GM18868 (cell line): ENCODE measurements around the gene ARHGEF2.
"Not testable (repeated sequence)": the region's sequence is repeated elsewhere in the genome, so short reads cannot be mapped to it uniquely, and the experiment has no call there.

Experiments used
- ATAC-seq: cut with Tn5 transposase; IDR thresholded peaks from one replicate; pipeline ENCODE4 v1.9.1; 2021; ENCODE audit warnings: mild to moderate bottlenecking, moderate library complexity; ENCODE audit not compliant: unreplicated experiment

ARHGEF2 gene

DNA sequence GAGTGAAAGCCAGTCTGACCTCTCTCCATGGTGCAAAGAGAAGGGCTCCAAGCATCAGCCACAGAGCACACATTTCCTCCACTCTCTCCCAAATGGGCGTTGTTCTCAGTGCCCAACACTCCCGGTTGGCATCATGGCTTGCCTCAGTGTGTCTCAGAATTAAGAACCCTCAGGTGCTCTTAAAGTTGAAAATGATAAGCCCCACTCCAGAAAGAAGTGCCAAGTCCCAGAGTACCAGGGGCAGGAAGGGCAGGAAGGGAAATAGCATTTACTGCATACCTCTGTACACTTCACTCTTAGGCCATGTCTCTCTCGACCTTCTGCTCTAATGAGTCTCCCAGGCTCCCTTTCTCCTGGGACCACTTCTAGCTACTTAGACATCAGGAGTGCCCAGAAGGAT is 15.2 kb upstream of the ARHGEF2 start:
- ATAC-seq = no peak

DNA sequence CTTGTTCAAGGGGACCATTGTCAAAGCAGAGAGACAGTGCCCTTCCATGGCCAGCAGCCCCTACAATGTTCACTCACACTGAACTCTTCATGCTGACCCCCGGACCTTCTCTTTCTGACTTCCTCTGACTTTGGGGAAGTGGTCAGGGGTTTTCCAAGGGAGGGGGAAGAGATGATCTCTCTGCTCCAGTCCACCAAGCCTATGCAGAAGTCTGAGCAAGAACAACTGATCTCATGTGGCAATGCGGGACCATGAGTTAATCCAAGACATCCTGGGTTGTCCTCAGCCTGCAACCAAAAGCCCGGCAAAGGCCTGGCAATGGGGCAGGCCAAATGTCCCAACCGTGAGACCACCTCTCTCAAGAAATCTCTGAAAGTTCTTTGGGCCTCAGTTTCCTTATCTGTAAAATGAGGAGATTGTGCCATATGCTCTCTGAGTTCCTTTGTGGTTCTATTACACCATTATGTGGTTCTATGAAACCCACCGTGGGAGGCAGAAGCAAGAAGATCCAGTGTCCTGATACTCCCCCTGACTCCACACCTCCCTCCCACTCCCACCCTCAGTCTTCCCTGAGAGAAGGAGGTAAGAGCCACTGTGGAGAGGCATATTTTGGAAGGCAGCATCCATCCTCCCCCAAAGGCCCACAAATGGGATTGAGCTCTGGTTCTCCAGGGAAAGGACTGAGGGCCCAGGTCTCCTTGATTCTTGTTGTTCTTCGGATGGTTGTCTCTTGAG is 11.8 kb upstream of the ARHGEF2 start:
- ATAC-seq = no peak

DNA sequence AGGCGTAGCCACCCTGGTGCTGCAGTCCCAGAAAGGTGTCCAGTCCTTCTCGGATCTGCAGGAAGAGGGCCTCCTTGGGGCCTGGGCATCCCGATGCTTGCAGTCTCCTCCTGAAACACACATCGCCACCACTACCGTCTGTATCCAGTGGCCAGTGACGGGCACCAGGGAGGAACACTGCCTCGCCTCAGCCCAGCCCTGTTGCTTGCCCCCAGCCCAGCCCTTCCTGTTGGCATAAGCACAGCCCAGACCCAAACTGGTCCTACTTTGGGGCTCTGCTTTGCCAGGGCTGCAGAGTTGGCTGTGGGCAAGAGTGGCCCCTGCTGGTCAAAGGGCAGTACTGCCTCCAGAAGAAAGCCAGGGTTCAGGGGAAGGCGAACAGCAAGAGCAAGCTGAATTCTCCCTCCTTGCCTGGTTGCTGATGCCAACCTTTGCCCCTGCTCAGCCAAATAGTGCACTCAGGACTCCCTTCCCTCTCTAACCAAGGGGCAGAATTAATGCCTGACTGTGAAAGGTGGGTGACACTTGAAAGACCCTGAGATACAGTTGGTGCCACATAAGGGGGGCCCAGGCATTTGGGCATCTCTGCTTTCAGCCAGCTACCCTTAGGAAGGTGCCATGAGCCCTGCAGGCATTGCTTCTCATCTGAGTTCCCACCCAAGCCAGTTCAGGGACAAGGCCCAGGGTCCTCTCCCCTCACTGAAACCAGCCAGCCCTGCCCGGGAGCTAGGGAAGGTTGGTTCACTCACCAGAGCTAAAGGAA is 11.1 kb upstream of the ARHGEF2 start:
- no peak for ATAC-seq

DNA sequence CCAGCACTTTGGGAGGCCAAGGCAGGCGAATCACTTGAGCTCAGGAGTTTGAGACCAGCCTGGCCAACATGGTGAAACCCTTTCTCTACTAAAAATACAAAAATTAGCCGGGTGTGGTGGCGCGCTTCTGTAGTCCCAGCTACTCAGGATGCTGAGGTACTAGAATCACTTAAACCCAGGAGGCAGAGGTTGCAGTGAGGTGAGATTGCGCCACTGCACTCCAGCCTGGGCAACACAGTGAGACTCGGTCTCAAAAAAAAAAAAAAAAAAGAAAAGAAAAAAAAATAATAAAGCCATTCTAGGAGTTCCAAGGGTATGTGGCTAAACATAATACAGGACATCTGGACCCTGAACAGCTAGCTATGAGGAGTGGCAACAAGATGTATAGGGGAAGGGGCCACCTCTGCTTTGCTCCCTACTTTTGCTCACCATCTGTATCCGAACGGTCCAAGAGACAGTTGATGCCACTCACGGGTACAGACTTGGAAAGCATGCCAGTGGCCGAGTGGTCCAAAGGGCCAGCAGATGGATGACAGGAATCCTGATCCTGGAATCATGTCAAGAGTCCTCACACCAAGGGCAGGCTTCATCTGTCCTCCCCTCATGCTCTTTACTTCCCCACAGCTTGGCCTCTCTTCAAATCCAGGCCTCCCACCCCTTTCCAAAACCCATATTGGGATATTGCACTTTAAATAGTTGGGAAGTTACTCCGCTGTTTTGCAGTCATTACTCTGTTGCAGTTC is 6.7 kb upstream of the ARHGEF2 start:
- not testable (repeated sequence) for ATAC-seq

DNA sequence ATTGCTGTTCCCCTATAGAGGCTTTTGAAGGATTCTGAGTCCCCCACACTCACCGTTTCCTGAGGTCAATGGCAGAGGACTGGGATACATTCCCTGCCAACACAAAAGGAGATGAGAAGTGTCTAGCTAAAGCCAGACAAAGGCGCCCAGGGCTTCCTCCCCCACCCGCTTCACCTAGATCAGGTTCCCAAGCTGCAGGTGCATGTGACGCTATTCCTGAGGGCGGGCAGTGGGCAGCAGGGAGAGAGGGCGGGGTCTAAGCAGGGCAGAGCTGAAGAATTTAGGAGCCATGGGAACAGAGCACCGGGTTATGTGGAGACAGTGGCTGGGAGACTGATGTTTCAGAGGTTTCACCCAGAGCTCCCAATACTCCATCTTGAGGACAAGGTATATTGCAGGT is 6.0 kb upstream of the ARHGEF2 start:
- ATAC-seq = no peak

DNA sequence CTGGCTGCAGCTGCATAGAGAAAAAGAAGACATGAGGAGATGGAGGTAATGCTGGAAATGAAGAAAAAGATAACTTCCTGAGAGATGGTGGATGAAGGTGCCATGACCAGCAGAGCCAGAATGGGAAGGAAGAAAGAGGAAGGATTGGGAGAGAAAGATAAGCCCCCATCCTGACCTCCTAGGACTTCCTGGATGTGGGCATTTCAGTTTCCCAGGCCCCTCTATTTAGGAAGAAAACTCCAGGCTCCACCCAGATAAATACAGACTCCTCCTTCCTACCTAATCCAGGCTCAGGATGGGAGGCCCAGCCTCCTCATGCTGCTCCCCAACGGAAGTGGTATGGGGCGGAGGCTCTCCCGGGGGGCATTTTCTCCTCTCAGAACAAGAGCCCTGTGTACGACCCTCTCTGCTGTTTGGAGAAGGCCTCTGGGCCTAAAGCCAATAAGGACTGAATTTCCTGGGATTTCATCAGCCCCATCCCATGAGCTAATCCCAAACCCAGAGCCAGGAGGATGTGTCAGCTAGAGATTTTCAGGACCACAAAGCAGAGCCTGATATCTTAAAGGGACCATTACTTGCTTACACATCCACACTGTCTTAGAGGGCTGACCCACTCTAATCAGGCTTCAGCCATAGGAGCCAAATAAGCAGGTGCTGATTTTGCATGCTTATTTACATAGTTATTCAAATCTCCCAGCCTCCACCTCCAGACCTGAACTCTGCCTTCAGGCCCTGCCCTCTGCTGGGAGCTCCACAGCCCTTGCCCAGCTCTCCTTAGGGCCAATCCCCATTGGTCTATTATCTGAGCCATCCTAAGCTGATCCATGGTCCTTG is 5.1 kb upstream of the ARHGEF2 start:
- ATAC-seq = no peak

DNA sequence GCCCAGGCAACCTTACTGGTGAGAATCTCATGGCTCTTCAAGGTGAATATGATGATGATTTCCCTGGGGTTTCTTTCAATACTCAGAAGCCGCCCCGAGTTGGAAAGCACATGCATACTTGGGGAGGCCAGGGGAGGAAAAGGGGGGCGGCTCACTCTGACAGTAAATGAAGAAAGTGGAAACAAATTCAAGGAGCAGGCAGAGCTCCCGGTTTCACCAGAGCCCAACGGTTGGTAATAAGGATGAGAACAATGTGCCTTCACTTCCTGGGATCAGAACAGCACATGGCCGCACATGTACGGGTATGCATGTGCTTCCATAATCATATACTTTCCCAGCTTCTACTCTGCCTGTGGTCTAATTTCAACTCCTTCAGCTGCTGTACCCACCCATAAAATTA is 3.8 kb upstream of the ARHGEF2 start:
- no peak for ATAC-seq

DNA sequence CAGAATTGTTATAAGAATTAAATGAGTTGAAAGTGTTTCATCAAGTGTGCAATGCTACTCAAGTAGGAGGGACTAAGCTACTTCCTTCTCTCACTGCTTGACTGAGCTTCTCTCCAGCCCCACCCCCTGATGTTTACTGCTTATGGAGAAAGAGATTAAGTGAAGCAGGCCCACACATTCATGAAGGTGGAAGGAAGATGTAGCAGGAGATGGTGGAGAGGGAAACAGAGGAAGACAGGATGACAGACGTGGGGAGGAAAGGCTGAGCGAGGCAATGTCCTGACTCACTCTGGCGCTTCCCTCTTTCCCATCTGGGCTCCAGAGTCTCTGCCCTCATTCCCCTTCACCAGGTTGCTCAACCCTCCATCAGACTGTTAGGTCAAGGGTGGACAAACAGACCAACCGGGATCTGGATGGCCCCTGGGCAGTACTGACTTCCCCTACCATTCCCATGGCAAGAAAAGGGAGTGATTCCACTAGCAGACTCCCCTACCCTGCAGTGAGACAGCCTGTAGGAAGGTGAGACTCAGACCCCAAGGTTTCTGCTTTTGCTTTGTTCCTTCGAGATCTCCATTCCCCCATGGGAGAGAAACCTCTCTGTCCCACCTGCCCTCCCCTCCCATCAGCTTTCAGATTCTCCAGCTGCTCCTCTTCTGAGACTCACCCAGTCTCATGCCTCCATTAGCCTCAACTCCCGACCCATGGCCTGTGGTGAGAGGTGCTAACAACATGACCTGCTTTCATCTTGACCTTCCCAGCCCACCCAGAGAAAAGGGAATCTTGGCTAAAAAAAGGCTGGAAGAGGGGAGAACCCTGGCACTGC is 3.1 kb upstream of the ARHGEF2 start:
- no peak for ATAC-seq

DNA sequence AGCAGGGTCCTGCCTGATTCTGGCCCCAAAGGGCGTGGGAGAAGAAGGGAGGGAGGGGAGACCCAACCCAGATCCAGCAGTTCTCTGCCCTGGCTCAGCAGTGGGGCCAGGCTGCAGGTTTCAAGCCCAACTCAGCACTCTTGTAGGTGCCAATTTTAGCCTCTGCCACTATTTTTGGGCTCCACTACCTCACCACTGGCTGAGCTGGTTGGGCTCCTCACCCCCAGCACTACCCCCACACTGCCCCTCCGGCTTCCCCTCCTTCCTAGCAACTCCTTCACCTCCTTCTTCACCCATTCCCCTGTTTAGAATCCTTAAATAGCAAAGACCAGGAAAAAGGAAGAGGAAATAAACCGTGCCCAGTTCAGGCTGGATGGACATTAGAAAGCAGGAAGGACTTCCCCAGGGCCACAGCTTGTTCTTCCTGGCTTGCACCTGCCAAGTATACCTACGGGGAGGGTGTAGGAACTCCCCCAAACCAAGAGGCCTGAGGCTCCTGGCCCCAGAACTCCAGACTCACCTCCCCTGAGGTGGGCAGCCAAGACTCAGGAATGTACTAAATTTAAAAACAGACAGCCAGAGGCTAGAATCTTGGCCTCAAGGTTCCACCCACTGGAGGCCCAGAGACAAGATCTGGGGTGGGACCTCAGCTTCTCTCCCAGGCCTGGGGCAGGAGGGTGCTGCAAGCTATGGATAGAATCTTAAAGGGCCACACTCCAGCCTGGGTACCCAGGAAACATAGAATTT is 1.4 kb upstream of the ARHGEF2 start:
- ATAC-seq = no peak

DNA sequence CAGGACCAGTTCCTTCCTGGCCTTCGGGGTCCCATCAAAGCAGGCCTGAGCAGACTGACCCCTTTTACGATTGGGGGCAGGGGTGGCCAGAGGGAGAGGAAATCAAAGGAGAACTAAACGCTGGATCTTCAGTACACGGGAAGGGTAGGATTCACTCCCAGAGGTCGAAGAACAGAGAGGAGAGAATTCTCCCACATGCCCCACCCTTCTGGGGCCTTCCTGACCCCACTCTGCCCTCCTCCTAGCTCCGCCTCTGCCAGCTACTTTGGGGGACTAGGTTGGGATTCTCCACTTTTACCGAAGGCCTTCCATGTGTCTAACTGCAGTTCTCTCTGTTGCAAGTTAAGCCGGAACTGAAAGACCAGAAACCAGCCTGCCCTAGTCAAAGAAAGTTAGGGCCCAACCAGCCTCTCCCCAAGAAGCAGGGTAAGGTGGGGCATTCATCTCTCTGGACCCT is 654 bp upstream of the ARHGEF2 start:
- ATAC-seq = no peak

DNA sequence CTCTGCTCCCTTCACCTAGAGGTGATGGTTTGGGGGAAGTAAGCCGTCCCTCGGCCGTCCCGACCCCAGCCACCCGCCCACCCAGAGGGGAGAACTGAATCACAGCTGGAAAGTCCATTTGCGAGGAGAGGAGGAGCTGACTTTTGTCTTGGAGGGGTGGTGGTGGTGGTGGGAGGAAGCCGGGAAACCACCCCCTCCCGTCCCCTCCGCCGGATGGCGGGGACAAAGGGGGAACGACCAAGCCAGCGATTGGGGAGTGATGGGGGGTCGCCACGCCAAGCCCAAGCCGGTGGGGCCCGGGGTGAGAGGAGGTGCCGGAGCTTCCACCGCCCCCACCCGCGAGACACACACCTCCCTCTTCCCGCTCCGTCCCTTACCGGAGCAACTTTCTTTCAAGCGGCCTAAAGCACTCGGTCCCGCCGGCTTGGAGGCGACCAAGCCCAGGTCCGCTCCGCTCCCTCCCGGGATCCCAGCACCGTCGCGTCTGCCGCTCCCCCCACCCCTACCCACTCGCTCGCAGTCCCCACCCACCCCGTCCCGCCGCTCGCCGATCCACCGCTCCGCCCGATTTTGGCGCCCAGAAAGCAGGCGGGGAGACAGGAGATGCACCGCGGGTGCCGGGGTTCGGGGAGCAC is 540 bp downstream of the ARHGEF2 start:
- ATAC-seq = no peak

DNA sequence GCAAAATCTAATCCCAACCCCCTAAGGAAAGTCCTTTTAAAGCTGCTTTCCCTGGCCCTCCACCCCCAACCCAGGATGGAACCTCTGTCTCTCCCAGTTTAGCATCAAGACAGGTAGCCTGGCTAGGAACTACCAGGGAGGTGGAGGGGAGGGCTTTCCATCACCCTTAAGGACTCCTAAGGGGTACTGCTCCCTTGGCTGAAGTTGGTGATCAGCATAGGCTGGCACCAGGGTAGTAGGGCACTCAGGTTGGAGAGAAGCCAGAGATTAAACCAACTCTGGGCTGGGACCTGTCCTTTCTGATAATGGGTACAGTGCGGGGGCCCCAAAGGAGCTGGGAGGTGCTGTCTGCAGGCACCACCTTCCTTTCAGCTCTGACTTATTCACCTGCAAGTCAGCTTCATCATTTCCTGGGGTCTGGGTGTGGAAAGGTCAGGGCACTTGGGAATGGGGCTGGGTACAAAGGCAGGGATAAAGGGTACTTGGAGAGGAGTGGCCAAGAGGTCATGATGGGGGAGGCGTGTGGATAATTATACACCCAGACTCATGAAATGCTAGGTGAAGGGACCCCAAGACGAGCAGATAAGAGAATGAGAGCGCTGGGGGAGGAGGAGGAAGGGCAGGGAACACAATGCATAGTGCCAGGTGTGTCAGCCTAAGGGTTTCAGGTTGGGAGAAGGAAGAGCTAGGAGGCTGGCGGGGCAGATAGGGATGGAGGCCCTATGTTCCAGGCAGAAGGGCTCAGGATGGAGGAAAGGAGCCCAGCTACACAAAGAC is 1.2 kb downstream of the ARHGEF2 start:
- ATAC-seq = no peak

DNA sequence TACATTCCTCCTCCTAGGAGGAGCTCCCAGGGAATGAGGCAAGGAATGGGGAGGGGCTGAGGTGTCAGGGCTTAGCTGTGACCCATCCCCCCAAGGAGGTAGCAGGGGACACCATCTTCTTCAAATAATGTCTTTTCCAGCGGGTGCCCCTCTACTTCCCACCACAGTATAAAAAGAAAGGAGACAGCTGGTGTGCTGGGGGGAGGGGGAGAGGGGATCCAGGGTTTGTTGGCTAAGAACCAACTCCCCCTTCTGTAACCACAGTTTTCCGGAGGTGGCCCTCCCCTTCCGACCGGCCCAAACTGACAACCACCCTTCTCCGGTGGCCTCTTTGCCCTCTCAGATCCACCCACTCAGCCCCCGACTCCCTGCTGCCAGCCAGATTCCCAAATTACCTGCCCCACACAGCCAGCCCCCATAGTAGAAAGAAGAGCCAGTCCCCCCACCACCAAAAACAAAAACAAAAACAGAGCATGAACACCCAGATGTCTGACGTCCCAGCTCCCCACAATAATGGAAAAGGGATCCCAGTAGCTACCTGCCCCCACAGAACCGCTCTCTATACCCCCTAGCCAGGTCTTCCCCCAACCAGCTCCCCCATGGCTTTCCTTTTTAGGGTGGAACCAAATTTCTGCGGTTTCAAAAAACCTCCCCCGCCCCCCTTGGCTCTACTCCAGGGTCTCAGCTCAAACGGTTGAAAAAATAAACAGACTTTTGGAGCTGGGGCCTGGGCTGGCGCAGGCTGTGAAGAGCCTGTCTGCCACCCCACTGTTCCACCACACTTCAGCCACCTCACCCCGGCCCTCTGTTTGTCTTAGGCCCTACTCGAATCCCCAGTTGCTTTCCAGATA is 2.1 kb downstream of the ARHGEF2 start:
- no peak for ATAC-seq

DNA sequence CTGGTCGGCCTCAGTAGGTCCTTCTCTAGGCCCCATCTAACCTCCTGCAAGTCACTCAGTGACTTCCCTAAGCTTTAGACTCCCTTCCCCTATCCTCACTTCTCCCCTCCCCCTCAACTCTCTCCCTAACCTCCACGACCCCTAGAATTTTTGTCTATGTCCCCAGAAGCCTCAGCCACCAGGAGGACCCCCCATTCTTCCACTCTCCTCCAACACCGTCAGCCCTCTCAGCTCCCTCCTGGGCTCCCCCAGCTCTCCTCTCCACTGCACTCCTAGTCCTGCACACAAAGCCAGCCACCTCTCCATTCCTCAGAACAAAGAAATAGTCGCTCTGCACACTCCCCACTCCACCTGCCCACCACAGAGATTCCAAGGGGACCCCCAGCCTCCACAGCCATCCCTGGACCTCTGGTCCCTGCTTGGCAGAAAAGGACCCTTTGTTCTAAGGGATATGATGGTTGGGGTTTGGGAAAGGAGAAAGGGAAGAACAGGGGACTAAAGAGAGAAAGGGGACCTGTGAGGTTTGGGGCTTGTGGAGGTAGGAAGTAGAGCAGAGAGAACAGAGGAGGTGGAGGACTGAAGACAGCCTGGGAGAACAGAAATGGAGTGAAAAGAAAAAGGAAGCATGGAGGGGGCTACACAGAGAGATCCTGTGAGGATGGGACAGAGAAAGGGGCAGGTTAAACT is 2.8 kb downstream of the ARHGEF2 start:
- ATAC-seq = no peak

DNA sequence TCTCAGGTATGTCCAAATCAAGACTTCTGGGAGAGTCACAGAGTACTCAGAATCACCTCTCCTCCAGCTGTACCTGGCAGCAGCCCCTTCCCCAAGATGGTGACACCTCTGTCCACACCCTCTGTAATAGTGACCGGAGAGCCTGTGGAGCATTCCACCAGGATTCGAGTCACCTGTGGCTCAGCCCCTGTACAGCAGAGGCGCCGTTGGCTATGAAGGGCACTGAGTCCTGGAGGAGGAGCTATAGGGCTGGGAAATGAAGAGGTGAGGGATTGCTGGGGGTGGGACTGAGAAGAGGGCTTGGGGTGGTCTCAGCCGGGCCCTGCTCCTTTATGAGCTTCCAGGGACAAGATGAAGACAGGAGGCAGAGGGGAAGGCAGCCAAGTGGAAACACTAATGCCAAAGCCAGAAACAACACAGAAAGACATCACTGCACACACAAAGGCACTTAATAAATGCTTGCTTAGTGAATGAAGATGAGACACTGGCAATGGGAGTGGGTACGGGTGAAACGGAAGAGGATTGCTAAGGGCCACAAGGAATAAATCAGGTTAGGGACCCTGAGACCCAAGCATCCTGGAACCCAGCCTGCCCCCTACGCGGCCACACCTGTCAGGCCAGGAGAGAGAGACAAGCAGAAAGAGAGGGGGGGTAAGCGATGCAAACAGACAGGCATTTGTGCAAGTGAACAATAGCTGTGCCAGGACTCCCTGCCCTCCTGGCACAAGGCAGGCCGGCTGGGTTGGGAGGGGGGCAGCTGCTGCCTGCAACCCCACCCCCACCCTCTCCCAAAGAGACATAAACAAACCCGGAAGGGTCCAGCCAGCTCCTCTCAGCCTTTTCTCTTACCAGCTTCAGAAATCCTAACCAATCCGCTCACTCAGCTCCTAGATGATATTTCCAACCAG is 3.9 kb downstream of the ARHGEF2 start:
- ATAC-seq = no peak

DNA sequence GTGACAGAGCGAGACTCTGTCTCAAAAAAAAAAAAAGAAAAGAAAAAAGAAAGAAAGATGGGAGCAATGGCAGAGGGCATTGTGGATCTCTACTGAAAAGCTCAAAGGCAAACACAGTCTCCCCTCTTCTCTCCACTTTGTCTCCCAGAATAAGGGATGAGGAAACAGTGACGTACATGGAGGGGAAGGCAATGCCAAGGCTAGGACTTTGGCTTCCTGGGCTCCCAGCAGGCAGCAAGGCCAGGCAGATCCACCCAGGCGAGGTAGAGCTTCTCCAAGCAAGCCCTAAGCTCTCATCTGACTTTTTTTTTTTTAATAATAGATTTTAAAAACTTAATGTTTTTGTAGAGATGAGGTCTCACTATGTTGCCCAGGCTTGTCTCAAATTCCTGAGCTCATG is 4.6 kb downstream of the ARHGEF2 start:
- no peak for ATAC-seq
